Panc1 (cell line): Measurements from ENCODE around the gene MRPL54. TPM values are rescaled to one million over a fixed set of nuclear protein-coding genes. Genes with fewer than 3 reads are reported as not detected.

Experiments
- ATAC-seq: fragments of 200-7000 bp; cut with Tn5 transposase; 2 replicates; pipeline ENCODE4 v1.9.1; 2020; ENCODE audit warnings: mild to moderate bottlenecking, moderate library complexity
- BruUV-seq: library from RNA; stranded (reverse); fragments of 400-500 nt; replicated peaks from 2 replicates; lab custom pipeline; 2021; lab: Mats Ljungman, UMichigan
- CTCF ChIA-PET: fragments of 300-600 bp; sonication (Branson Sonifier 250); formaldehyde crosslinking; loops from one replicate; lab custom pipeline; 2022; ENCODE audit warnings: antibody characterized with exemption; lab: Charles Lee
- POLR2A ChIA-PET: fragments of 300-600 bp; sonication (Branson Sonifier 250); formaldehyde crosslinking; loops from one replicate; lab custom pipeline; 2022; ENCODE audit warnings: antibody characterized with exemption; lab: Charles Lee
- DNase-seq: peaks from one replicate; pipeline ENCODE4 v3.0.0-alpha.2; 2010; ENCODE audit warnings: low read depth, low spot score
- H3K27ac ChIP-seq: 2 replicates; pipeline ENCODE4 v1.5.1; 2011; ENCODE audit warnings: mild to moderate bottlenecking, low read length, inconsistent platforms
- H3K27me3 ChIP-seq: fragments of 200-500 bp; sonication (Bioruptor generic); 2 replicates; pipeline ENCODE4 v1.6.0; 2014; ENCODE audit warnings: low read length, inconsistent platforms; ENCODE audit not compliant: control insufficient read depth, insufficient read depth
- H3K36me3 ChIP-seq: fragments of 200-500 bp; sonication (Bioruptor generic); 2 replicates; pipeline ENCODE4 v1.5.1; 2014; ENCODE audit warnings: inconsistent platforms, mild to moderate bottlenecking, low read length, moderate library complexity; ENCODE audit not compliant: control insufficient read depth, insufficient read depth
- H3K4me1 ChIP-seq: 2 replicates; pipeline ENCODE4 v1.5.1; 2011; ENCODE audit warnings: inconsistent platforms, mild to moderate bottlenecking, low read length, moderate library complexity; ENCODE audit not compliant: control insufficient read depth, insufficient read depth
- H3K4me3 ChIP-seq, 2 experiments: 2 replicates each; pipeline ENCODE4 v1.5.1; 2011 to 2012; ENCODE audit warnings: low read depth in 2 of 2, low read length in 2 of 2, mild to moderate bottlenecking in 2 of 2, inconsistent platforms in 1 of 2, moderate library complexity in 1 of 2
- H3K9me3 ChIP-seq: fragments of 200-500 bp; sonication (Bioruptor generic); 2 replicates; pipeline ENCODE4 v1.5.1; 2014; ENCODE audit warnings: low read depth, mild to moderate bottlenecking, inconsistent platforms, low read length, moderate library complexity; ENCODE audit not compliant: control insufficient read depth, insufficient read depth
- POLR2AphosphoS5 ChIP-seq: IDR thresholded peaks from 2 replicates; pipeline ENCODE4 v1.6.1; 2012; ENCODE audit warnings: mild to moderate bottlenecking, low read depth, low read length, moderate library complexity
- SIN3A ChIP-seq: IDR thresholded peaks from 2 replicates; pipeline ENCODE4 v1.6.1; 2012; ENCODE audit warnings: low read depth, mild to moderate bottlenecking, low read length, moderate library complexity, borderline replicate concordance; ENCODE audit not compliant: insufficient read depth
- TCF7L2 ChIP-seq: IDR thresholded peaks from 2 replicates; pipeline ENCODE4 v1.6.1; 2011; ENCODE audit warnings: mild to moderate bottlenecking, low read depth, low read length, inconsistent platforms
- in situ Hi-C: cut with HindIII; loops from 2 replicates; pipeline ENCODE4 v1.10.0; 2016; ENCODE audit warnings: low sequenced_read_pairs, low pct_unique_long_range_greater_than_20kb
- intact Hi-C: fragments of 100-400 bp; cut with micrococcal nuclease; formaldehyde crosslinking; loops from one replicate; pipeline ENCODE4 v1.10.0; 2022; ENCODE audit not compliant: unreplicated experiment
- total RNA-seq: library from RNA; stranded (reverse); gene quantifications from one replicate; pipeline ENCODE4 v1.2.1, GENCODE V29; 2021; ENCODE audit not compliant: unreplicated experiment
- TF ChIP-seq, protein P1 (sequence below): fragments of 450-650 bp; IDR thresholded peaks from 2 replicates; pipeline ENCODE4 v1.5.1; 2017; ENCODE audit warnings: mild to moderate bottlenecking
- TF ChIP-seq, protein P2 (sequence below), 2 experiments: IDR thresholded peaks; 2 replicates each; pipeline ENCODE4 v1.6.1; 2011 to 2012; ENCODE audit warnings: low read depth in 2 of 2, control low read depth in 1 of 2, low read length in 1 of 2, mild to moderate bottlenecking in 1 of 2, moderate library complexity in 1 of 2; ENCODE audit not compliant: insufficient read depth in 1 of 2

MRPL54 gene
- total RNA-seq, 1 experiment from 2014 or later, result 42.8 TPM

DNA sequence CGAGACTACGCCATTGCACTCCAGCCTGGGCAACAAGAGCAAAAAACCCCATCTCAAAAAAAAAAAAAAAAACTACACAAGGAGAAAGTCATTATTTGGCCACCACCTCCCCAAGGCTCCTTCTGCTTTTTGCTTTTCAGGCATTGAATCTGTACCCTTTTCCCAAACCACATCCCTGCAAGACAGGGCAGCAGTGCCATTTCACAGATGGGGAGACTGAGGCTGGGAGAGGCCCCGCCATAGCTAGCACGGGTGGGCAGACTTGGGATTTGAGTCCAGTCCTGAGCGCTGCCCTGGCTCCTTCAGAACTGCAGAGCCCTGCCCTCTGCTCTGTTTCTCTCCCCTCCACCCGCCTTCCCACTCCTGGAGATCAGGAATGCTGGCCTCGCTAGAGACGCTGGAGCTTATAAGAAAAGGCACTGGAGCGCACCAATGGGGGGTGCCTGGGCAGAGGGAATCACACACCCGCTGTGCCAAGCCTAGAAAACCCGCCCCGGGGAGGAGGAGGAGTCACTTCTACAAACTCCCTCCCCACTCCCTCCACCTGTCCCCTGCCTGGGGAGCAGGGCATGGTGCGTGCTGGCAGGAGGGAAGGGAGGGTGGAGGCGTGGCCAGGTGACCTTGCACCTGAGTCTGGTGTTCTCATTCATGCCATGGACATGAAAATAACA lies 36.7 kb upstream of the MRPL54 start:
- Histone ChIP-seq H3K36me3 (no peaks in the 10 kb centered on the region), H3K4me1 (peaks cover 3% of the 10 kb centered on the region), H3K27ac (no peak overlapping the region), H3K9me3 (no peaks in the 10 kb centered on the region), H3K4me3 (no peak overlapping the region), H3K27me3 (no peaks in the 10 kb centered on the region)
- DNase-seq, result no peak
- no TSS peak for BruUV-seq
- intact Hi-C loops (no loop called here), in situ Hi-C loops (no loop called here)
- 0 out of 2 replicates have a peak, but pooled peaks have one; percentile 35 for ATAC-seq
- no peak for TF ChIP-seq POLR2AphosphoS5
- no peak for TF ChIP-seq TCF7L2
- TF ChIP-seq, protein P1, sequence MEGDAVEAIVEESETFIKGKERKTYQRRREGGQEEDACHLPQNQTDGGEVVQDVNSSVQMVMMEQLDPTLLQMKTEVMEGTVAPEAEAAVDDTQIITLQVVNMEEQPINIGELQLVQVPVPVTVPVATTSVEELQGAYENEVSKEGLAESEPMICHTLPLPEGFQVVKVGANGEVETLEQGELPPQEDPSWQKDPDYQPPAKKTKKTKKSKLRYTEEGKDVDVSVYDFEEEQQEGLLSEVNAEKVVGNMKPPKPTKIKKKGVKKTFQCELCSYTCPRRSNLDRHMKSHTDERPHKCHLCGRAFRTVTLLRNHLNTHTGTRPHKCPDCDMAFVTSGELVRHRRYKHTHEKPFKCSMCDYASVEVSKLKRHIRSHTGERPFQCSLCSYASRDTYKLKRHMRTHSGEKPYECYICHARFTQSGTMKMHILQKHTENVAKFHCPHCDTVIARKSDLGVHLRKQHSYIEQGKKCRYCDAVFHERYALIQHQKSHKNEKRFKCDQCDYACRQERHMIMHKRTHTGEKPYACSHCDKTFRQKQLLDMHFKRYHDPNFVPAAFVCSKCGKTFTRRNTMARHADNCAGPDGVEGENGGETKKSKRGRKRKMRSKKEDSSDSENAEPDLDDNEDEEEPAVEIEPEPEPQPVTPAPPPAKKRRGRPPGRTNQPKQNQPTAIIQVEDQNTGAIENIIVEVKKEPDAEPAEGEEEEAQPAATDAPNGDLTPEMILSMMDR, result no peak
- TF ChIP-seq SIN3A, result no peak
- TF ChIP-seq, protein P2, sequence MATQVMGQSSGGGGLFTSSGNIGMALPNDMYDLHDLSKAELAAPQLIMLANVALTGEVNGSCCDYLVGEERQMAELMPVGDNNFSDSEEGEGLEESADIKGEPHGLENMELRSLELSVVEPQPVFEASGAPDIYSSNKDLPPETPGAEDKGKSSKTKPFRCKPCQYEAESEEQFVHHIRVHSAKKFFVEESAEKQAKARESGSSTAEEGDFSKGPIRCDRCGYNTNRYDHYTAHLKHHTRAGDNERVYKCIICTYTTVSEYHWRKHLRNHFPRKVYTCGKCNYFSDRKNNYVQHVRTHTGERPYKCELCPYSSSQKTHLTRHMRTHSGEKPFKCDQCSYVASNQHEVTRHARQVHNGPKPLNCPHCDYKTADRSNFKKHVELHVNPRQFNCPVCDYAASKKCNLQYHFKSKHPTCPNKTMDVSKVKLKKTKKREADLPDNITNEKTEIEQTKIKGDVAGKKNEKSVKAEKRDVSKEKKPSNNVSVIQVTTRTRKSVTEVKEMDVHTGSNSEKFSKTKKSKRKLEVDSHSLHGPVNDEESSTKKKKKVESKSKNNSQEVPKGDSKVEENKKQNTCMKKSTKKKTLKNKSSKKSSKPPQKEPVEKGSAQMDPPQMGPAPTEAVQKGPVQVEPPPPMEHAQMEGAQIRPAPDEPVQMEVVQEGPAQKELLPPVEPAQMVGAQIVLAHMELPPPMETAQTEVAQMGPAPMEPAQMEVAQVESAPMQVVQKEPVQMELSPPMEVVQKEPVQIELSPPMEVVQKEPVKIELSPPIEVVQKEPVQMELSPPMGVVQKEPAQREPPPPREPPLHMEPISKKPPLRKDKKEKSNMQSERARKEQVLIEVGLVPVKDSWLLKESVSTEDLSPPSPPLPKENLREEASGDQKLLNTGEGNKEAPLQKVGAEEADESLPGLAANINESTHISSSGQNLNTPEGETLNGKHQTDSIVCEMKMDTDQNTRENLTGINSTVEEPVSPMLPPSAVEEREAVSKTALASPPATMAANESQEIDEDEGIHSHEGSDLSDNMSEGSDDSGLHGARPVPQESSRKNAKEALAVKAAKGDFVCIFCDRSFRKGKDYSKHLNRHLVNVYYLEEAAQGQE (IDR thresholded peaks at IDR 0.05; ENCODE audit: insufficient read depth in 1 of 2, low read depth in 2 of 2, low read length in 1 of 2), result no peak
- ChIA-PET POLR2A (no interaction called here), CTCF (no interaction called here)

DNA sequence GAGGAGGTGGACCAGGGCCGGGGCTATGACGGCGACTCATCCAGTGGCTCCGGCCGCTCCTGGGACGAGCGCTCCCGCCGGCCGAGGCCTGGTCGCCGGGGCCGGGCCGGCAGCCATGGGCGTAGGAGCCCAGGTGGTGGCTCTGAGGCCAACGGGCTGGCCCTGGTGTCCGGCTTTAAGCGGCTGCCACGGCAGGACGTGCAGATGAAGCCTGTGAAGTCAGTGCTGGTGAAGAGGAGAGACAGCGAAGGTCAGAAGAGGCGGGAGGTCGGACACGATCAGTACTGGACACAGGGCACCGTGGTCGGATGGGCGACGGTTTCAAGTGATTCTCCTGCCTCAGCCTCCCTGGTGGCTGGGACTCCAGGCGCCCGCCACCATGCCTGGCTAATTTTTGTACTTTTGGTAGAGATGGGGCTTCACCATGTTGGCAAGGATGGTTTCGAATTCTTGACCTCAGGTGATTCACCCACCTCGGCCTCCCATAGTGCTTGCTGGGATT lies 32.0 kb upstream of the MRPL54 start:
- BruUV-seq, result no TSS peak
- ATAC-seq (no peak), DNase-seq (no peak)
- ChIA-PET POLR2A (interaction anchor here (0.5 kb wide), 1 partner anchor 728 kb away, joined by 14 read pairs; no protein-coding TSS in a partner anchor), CTCF (no interaction called here)
- no peak overlapping the region for H3K4me3 ChIP-seq
- H3K4me1 ChIP-seq, result no peaks in the 10 kb centered on the region
- in situ Hi-C loops (no loop called here), intact Hi-C loops (no loop called here)
- H3K27me3 ChIP-seq, result no peaks in the 10 kb centered on the region
- TF ChIP-seq POLR2AphosphoS5, result no peak
- no peaks in the 10 kb centered on the region for H3K9me3 ChIP-seq
- no peak overlapping the region for H3K27ac ChIP-seq
- no peaks in the 10 kb centered on the region for H3K36me3 ChIP-seq

DNA sequence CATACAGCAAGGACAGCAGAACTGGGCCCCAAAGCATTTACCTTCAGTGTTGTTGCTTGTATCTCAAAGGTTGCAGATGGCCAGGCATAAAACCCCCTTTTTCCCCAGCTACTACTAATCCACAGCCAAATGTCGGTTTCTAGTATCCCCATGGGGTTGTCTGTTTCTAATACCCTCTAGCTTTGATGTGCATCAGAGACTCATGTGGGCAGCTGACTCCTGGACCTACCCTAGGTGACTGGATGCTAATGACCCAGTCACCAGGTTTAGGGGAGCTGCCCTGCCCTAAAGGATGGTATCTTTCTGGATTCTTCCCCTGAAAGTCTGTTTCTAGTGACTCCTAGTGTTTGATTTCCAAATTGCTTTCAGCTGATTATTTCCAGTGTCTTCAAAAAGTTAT lies 30.4 kb upstream of the MRPL54 start:
- BruUV-seq, result no TSS peak
- ATAC-seq (no peak), DNase-seq (no peak)
- H3K36me3 ChIP-seq, result no peaks in the 10 kb centered on the region
- H3K4me3 ChIP-seq, result no peak overlapping the region
- ChIA-PET CTCF (interaction anchor here (0.6 kb wide), 2 partner anchors 66 to 84 kb away, joined by 3 to 8 read pairs; no protein-coding TSS in a partner anchor), POLR2A (no interaction called here)
- in situ Hi-C loops, result no loop called here
- no peak overlapping the region for H3K27ac ChIP-seq
- no peaks in the 10 kb centered on the region for H3K4me1 ChIP-seq
- intact Hi-C loops, result no loop called here
- H3K9me3 ChIP-seq, result no peaks in the 10 kb centered on the region
- H3K27me3 ChIP-seq, result no peaks in the 10 kb centered on the region
- TF ChIP-seq, protein P1, result no peak
- TF ChIP-seq SIN3A, result no peak
- no peak for TF ChIP-seq POLR2AphosphoS5
- no peak for TF ChIP-seq TCF7L2
- TF ChIP-seq, protein P2 (IDR thresholded peaks at IDR 0.05; ENCODE audit: insufficient read depth in 1 of 2, low read depth in 2 of 2, low read length in 1 of 2), result no peak
